HG02938 (cell line): ENCODE data around the gene USHBP1.

Source experiments
- ATAC-seq: cut with Tn5 transposase; IDR thresholded peaks from one replicate; pipeline ENCODE4 v1.9.1; 2021; ENCODE audit warnings: mild to moderate bottlenecking, moderate library complexity; ENCODE audit not compliant: unreplicated experiment

USHBP1 gene

GRCh38 chr19:17263712-17264640, 569 bp downstream of the USHBP1 start:
- no peak for ATAC-seq

GRCh38 chr19:17262557-17262956, 2.0 kb downstream of the USHBP1 start:
- ATAC-seq, result no peak

GRCh38 chr19:17260842-17261325, 3.7 kb downstream of the USHBP1 start:
- peak; percentile 75 for ATAC-seq

GRCh38 chr19:17259934-17260333, 4.6 kb downstream of the USHBP1 start:
- no peak for ATAC-seq

GRCh38 chr19:17259118-17259780, 5.3 kb downstream of the USHBP1 start:
- ATAC-seq, result no peak

- no peak for ATAC-seq
Observed at GRCh38 chr19:17256130-17256529, 8.4 kb downstream of the USHBP1 start.

- ATAC-seq, result no peak
Observed at GRCh38 chr19:17255150-17255621, 9.4 kb downstream of the USHBP1 start.

GRCh38 chr19:17254636-17255035, 9.9 kb downstream of the USHBP1 start:
- no peak for ATAC-seq

- ATAC-seq, result no peak
Observed at GRCh38 chr19:17249887-17250548, 14.5 kb downstream of the USHBP1 start.

- no peak for ATAC-seq
Observed at GRCh38 chr19:17248011-17248776, 16.4 kb downstream of the USHBP1 start.

- no peak for ATAC-seq
Observed at GRCh38 chr19:17246681-17247425, 17.7 kb downstream of the USHBP1 start.

GRCh38 chr19:17245535-17245984, 19.0 kb downstream of the USHBP1 start, which contains the start of gene NR2F6:
Gene NR2F6, minus strand, starts transcription at chr19:17245919. Its CDS starts 699 bp downstream, at chr19:17245220.
- no peak for ATAC-seq

GRCh38 chr19:17244618-17245534, 19.7 kb downstream of the USHBP1 start:
- ATAC-seq, result no peak

- ATAC-seq, result no peak
Observed at GRCh38 chr19:17243830-17244617, 20.5 kb downstream of the USHBP1 start.

GRCh38 chr19:17243211-17243829, 21.2 kb downstream of the USHBP1 start:
- no peak for ATAC-seq

- no peak for ATAC-seq
Observed at GRCh38 chr19:17242431-17243208, 21.9 kb downstream of the USHBP1 start.
